Neural progenitor cell (in vitro differentiated cells): ENCODE measurements around the gene BATF. TPM values are rescaled to one million over a fixed set of nuclear protein-coding genes. Genes with fewer than 3 reads are reported as not detected.

ENCODE experiments used
- DNase-seq: peaks from one replicate; pipeline ENCODE4 v3.0.0-alpha.2; 2016; ENCODE audit warnings: low spot score
- H2AFZ ChIP-seq: fragments of 200-600 bp; sonication (generic); replicated peaks from 2 replicates; pipeline ENCODE4 v1.6.1; 2016; ENCODE audit warnings: antibody characterized with exemption
- H3F3A ChIP-seq: fragments of 200-600 bp; sonication (generic); 2 replicates; pipeline ENCODE4 v1.6.1; 2016; ENCODE audit warnings: antibody characterized with exemption, low read depth
- H3K27ac ChIP-seq: fragments of 200-600 bp; sonication (generic); 2 replicates; pipeline ENCODE4 v1.5.1; 2016; ENCODE audit warnings: mild to moderate bottlenecking
- H3K27me3 ChIP-seq: fragments of 200-600 bp; sonication (generic); 2 replicates; pipeline ENCODE4 v1.6.1; 2016; ENCODE audit warnings: mild to moderate bottlenecking, moderate library complexity
- H3K36me3 ChIP-seq: fragments of 200-600 bp; sonication (generic); 2 replicates; pipeline ENCODE4 v1.5.1; 2016
- H3K4me1 ChIP-seq: fragments of 200-600 bp; sonication (generic); 2 replicates; pipeline ENCODE4 v1.6.1; 2016; ENCODE audit warnings: mixed run types
- H3K4me2 ChIP-seq: fragments of 200-600 bp; sonication (generic); 2 replicates; pipeline ENCODE4 v1.6.1; 2016
- H3K4me3 ChIP-seq: fragments of 200-600 bp; sonication (generic); 2 replicates; pipeline ENCODE4 v1.5.1; 2016
- H3K79me2 ChIP-seq: fragments of 200-600 bp; sonication (generic); 2 replicates; pipeline ENCODE4 v1.6.1; 2016; ENCODE audit warnings: low read depth
- H3K9ac ChIP-seq: fragments of 200-600 bp; sonication (generic); 2 replicates; pipeline ENCODE4 v1.6.1; 2016
- H3K9me3 ChIP-seq: fragments of 200-600 bp; sonication (generic); 2 replicates; pipeline ENCODE4 v1.5.1; 2016; ENCODE audit warnings: low read depth
- H4K20me1 ChIP-seq: fragments of 200-600 bp; sonication (generic); 2 replicates; pipeline ENCODE4 v1.6.1; 2016; ENCODE audit warnings: low read depth
- H3K27ac Mint-ChIP-seq: 3 replicates; pipeline ENCODE4 v1.8.0; 2021; ENCODE audit warnings: mixed read lengths
- H3K27me3 Mint-ChIP-seq: 2 replicates; pipeline ENCODE4 v1.8.0; 2022; ENCODE audit warnings: low read depth, mild to moderate bottlenecking, inconsistent platforms, moderate library complexity, mixed read lengths; ENCODE audit not compliant: insufficient read depth
- H3K36me3 Mint-ChIP-seq: 3 replicates; pipeline ENCODE4 v1.8.0; 2021; ENCODE audit warnings: mixed read lengths
- H3K4me1 Mint-ChIP-seq: 3 replicates; pipeline ENCODE4 v1.8.0; 2021; ENCODE audit warnings: mixed read lengths
- H3K4me3 Mint-ChIP-seq: 3 replicates; pipeline ENCODE4 v1.8.0; 2021; ENCODE audit warnings: mild to moderate bottlenecking, moderate library complexity, mixed read lengths
- H3K9me3 Mint-ChIP-seq: 3 replicates; pipeline ENCODE4 v1.8.0; 2020; ENCODE audit warnings: mixed read lengths
- EZH2 ChIP-seq: fragments of 200-600 bp; sonication (generic); IDR thresholded peaks from 2 replicates; pipeline ENCODE4 v1.6.1; 2017; ENCODE audit warnings: antibody characterized with exemption, mild to moderate bottlenecking, moderate library complexity
- EZH2phosphoT487 ChIP-seq: fragments of 200-600 bp; sonication (generic); IDR thresholded peaks from 2 replicates; pipeline ENCODE4 v1.6.1; 2017; ENCODE audit warnings: antibody characterized with exemption
- total RNA-seq: library from RNA; depleted of rRNA; stranded (reverse); fragments of >200 nt; gene quantifications from 2 replicates; pipeline ENCODE4 v1.2.3, GENCODE V29; 2015; ENCODE audit warnings: low replicate concordance
- TF ChIP-seq, protein P1 (sequence below): fragments of 200-600 bp; sonication (generic); IDR thresholded peaks from 2 replicates; pipeline ENCODE4 v1.5.1; 2017; ENCODE audit warnings: antibody characterized with exemption, mild to moderate bottlenecking

Gene BATF
- total RNA-seq, 1 donor from 2014 or later: not detected

DNA sequence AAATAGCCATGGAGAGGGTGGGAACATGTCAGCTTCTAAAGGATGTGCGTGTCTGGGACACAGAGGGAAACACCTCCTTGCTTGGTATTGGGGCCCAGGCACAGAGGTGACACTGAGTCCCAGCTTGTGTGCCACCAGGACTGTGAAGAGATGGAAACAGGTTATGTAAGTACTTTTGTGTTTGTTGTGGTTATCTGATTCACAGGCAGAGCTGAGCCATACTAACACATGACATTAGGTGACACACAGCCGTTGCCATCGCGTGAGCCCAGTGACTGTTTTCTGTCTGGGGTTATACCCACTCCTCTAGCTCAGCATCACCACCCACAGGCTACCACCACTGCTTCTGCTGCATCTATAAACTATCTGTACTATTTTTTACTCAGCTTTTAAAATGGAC is 44.1 kb downstream of the BATF start:
- no peak overlapping the region for H3K4me3 ChIP-seq
- H3F3A ChIP-seq: no peaks in the 10 kb centered on the region
- H2AFZ ChIP-seq: no peak overlapping the region
- peak overlapping the region; percentile 5 for H3K4me3 Mint-ChIP-seq
- no peaks in the 10 kb centered on the region for H3K36me3 Mint-ChIP-seq
- H3K27me3 ChIP-seq: no peaks in the 10 kb centered on the region
- peaks cover 6% of the 10 kb centered on the region for H3K4me1 Mint-ChIP-seq
- no peak for DNase-seq
- H4K20me1 ChIP-seq: no peaks in the 10 kb centered on the region
- H3K9ac ChIP-seq: no peak overlapping the region
- H3K27me3 Mint-ChIP-seq: peaks cover 20% of the 10 kb centered on the region
- no peaks in the 10 kb centered on the region for H3K79me2 ChIP-seq
- no peak overlapping the region for H3K4me2 ChIP-seq
- H3K27ac Mint-ChIP-seq: no peak overlapping the region
- no peak overlapping the region for H3K27ac ChIP-seq
- H3K36me3 ChIP-seq: no peaks in the 10 kb centered on the region
- H3K4me1 ChIP-seq: no peaks in the 10 kb centered on the region
- peaks cover 2% of the 10 kb centered on the region for H3K9me3 Mint-ChIP-seq
- no peak for TF ChIP-seq EZH2
- TF ChIP-seq EZH2phosphoT487: no peak
- TF ChIP-seq, protein P1, sequence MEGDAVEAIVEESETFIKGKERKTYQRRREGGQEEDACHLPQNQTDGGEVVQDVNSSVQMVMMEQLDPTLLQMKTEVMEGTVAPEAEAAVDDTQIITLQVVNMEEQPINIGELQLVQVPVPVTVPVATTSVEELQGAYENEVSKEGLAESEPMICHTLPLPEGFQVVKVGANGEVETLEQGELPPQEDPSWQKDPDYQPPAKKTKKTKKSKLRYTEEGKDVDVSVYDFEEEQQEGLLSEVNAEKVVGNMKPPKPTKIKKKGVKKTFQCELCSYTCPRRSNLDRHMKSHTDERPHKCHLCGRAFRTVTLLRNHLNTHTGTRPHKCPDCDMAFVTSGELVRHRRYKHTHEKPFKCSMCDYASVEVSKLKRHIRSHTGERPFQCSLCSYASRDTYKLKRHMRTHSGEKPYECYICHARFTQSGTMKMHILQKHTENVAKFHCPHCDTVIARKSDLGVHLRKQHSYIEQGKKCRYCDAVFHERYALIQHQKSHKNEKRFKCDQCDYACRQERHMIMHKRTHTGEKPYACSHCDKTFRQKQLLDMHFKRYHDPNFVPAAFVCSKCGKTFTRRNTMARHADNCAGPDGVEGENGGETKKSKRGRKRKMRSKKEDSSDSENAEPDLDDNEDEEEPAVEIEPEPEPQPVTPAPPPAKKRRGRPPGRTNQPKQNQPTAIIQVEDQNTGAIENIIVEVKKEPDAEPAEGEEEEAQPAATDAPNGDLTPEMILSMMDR: no peak
- H3K9me3 ChIP-seq: no peaks in the 10 kb centered on the region

DNA sequence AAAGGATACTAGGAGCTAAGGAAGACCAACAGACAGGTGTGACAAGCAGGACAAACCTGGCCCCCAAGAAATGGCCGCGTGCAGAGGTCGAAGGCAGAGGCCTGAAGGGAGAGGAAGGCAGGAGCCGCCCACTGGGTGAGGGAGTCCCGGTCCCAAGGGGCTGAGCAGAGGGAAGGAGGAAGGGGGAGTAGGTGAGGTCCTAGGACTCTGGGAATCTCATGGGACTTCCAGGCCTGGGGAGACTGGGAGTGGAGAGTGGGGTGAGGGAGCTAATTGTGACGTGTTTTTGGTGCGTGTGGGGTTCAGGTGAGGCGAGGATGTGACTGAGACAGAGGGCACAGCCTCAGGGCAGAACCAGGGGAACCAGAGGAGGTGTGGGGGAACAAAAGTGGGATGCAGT is 44.5 kb downstream of the BATF start:
- Mint-ChIP-seq H3K36me3 (no peaks in the 10 kb centered on the region), H3K4me3 (peak overlapping the region; percentile 5), H3K27me3 (peaks cover 18% of the 10 kb centered on the region), H3K9me3 (peaks cover 2% of the 10 kb centered on the region), H3K4me1 (peaks cover 6% of the 10 kb centered on the region), H3K27ac (peak overlapping the region; percentile 14)
- Histone ChIP-seq H3K9ac (no peak overlapping the region), H3K4me1 (no peaks in the 10 kb centered on the region), H4K20me1 (no peaks in the 10 kb centered on the region), H2AFZ (no peak overlapping the region), H3F3A (no peaks in the 10 kb centered on the region), H3K79me2 (no peaks in the 10 kb centered on the region), H3K27ac (no peak overlapping the region), H3K4me3 (no peak overlapping the region), H3K36me3 (no peaks in the 10 kb centered on the region), H3K27me3 (no peaks in the 10 kb centered on the region), H3K4me2 (no peak overlapping the region), H3K9me3 (no peaks in the 10 kb centered on the region)
- DNase-seq: no peak
- TF ChIP-seq, protein P1: no peak
- no peak for TF ChIP-seq EZH2phosphoT487
- TF ChIP-seq EZH2: no peak

DNA sequence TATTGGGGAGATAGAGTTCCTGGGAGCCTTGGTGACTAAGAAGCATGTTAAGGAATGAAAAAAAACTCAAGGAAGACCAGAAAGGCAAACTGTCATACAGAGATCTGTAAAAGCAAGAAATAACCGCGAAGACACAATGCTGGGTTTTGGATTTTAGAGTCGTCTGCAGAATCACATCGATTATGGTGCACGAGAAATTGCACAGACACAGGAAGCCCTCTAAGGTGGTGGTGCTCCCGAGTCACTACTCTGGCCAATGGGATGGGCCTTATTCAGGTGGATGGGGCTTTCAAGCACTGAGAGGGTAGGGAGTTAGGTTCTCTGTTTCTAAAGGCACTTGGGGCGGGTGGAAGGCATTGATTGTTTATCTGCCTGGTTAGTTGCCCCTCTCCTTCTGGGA is 45.9 kb downstream of the BATF start:
- Histone ChIP-seq H3K9ac (no peak overlapping the region), H3F3A (no peaks in the 10 kb centered on the region), H3K27ac (no peak overlapping the region), H3K4me1 (no peaks in the 10 kb centered on the region), H3K4me2 (no peak overlapping the region), H3K79me2 (no peaks in the 10 kb centered on the region), H3K9me3 (no peaks in the 10 kb centered on the region), H4K20me1 (no peaks in the 10 kb centered on the region), H3K27me3 (no peaks in the 10 kb centered on the region), H3K4me3 (no peak overlapping the region), H3K36me3 (no peaks in the 10 kb centered on the region), H2AFZ (no peak overlapping the region)
- no peak for DNase-seq
- Mint-ChIP-seq H3K9me3 (no peaks in the 10 kb centered on the region), H3K27me3 (peaks cover 15% of the 10 kb centered on the region), H3K4me1 (peaks cover 6% of the 10 kb centered on the region), H3K36me3 (no peaks in the 10 kb centered on the region), H3K27ac (no peak overlapping the region), H3K4me3 (no peak overlapping the region)
- no peak for TF ChIP-seq EZH2phosphoT487
- no peak for TF ChIP-seq EZH2
- TF ChIP-seq, protein P1: no peak
